Fibroblast of lung (primary cell): Measurements from ENCODE around the gene PKD1.
"Not testable (repeated sequence)": the region's sequence is repeated elsewhere in the genome, so short reads cannot be mapped to it uniquely, and the experiment has no call there.

Source experiments
- EZH2 ChIP-seq: IDR thresholded peaks from 2 replicates; pipeline ENCODE4 v1.5.1; 2012; ENCODE audit warnings: low read length, control low read depth, mild to moderate bottlenecking; ENCODE audit errors: missing control alignments
- TF ChIP-seq, protein P1 (sequence below), 2 donors: IDR thresholded peaks in 1 of 2; conservative IDR thresholded peaks in 1 of 2; 1 replicate in 1 of 2; 2 replicates in 1 of 2; pipeline ENCODE4 v1.5.1; 2011 to 2012; ENCODE audit warnings: low read length in 2 of 2, control low read depth in 1 of 2, inconsistent platforms in 1 of 2, low read depth in 1 of 2, mild to moderate bottlenecking in 1 of 2

GRCh38 chr16:2108446-2109270 is 27.0 kb downstream of the PKD1 start:
- TF ChIP-seq, protein P1, sequence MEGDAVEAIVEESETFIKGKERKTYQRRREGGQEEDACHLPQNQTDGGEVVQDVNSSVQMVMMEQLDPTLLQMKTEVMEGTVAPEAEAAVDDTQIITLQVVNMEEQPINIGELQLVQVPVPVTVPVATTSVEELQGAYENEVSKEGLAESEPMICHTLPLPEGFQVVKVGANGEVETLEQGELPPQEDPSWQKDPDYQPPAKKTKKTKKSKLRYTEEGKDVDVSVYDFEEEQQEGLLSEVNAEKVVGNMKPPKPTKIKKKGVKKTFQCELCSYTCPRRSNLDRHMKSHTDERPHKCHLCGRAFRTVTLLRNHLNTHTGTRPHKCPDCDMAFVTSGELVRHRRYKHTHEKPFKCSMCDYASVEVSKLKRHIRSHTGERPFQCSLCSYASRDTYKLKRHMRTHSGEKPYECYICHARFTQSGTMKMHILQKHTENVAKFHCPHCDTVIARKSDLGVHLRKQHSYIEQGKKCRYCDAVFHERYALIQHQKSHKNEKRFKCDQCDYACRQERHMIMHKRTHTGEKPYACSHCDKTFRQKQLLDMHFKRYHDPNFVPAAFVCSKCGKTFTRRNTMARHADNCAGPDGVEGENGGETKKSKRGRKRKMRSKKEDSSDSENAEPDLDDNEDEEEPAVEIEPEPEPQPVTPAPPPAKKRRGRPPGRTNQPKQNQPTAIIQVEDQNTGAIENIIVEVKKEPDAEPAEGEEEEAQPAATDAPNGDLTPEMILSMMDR (conservative IDR thresholded peaks at IDR 0.05 in 1 of 2, IDR thresholded peaks at IDR 0.05 in 1 of 2; ENCODE audit: low read depth in 1 of 2, low read length in 2 of 2), result not testable (repeated sequence)
- TF ChIP-seq EZH2, result not testable (repeated sequence)
